A673 (cell line): Measurements from ENCODE around the gene FUT8. TPM values are rescaled to one million over a fixed set of nuclear protein-coding genes. Genes with fewer than 3 reads are reported as not detected.

Experiments
- BruUV-seq: library from RNA; stranded (reverse); fragments of 400-500 nt; replicated peaks from 2 replicates; lab custom pipeline; 2021; lab: Mats Ljungman, UMichigan
- CTCF ChIA-PET: fragments of 300-600 bp; sonication (Branson Sonifier 250); formaldehyde crosslinking; loops from one replicate; lab custom pipeline; 2022; ENCODE audit warnings: antibody characterized with exemption; lab: Charles Lee
- POLR2A ChIA-PET: fragments of 300-600 bp; sonication (Branson Sonifier 250); formaldehyde crosslinking; loops from one replicate; lab custom pipeline; 2022; ENCODE audit warnings: antibody characterized with exemption; ENCODE audit not compliant: low non-redundant PET; lab: Charles Lee
- DNase-seq: peaks from one replicate; pipeline ENCODE4 v3.0.0-alpha.2; 2015; ENCODE audit warnings: low spot score
- H3K27ac ChIP-seq: fragments of 200-600 bp; sonication (generic); 2 replicates; pipeline ENCODE4 v1.5.1; 2016; ENCODE audit warnings: mixed run types, low read depth, mild to moderate bottlenecking, mixed read lengths, antibody characterized with exemption, low read length; ENCODE audit not compliant: poor library complexity, severe bottlenecking
- H3K27me3 ChIP-seq: fragments of 200-600 bp; sonication (generic); replicated peaks from 2 replicates; pipeline ENCODE4 v1.6.1; 2017; ENCODE audit warnings: mixed run types, low read depth, mild to moderate bottlenecking, mixed read lengths, antibody characterized with exemption, low read length; ENCODE audit not compliant: insufficient read depth, poor library complexity
- H3K36me3 ChIP-seq: fragments of 200-600 bp; sonication (generic); 2 replicates; pipeline ENCODE4 v1.6.1; 2016; ENCODE audit warnings: mixed run types, mild to moderate bottlenecking, mixed read lengths, antibody characterized with exemption, low read length; ENCODE audit not compliant: insufficient read depth, poor library complexity, severe bottlenecking
- H3K4me1 ChIP-seq: fragments of 200-600 bp; sonication (generic); 2 replicates; pipeline ENCODE4 v1.6.1; 2017; ENCODE audit warnings: mixed run types, mild to moderate bottlenecking, mixed read lengths, antibody characterized with exemption, low read length; ENCODE audit not compliant: insufficient read depth, poor library complexity, severe bottlenecking
- H3K4me3 ChIP-seq: fragments of 200-600 bp; sonication (generic); 2 replicates; pipeline ENCODE4 v1.5.1; 2016; ENCODE audit warnings: low read depth, mixed run types, mild to moderate bottlenecking, mixed read lengths, low read length; ENCODE audit not compliant: poor library complexity, severe bottlenecking
- H3K9me3 ChIP-seq: fragments of 200-600 bp; sonication (generic); 2 replicates; pipeline ENCODE4 v1.6.1; 2016; ENCODE audit warnings: mixed run types, low read depth, mild to moderate bottlenecking, mixed read lengths, antibody characterized with exemption, low read length; ENCODE audit not compliant: poor library complexity, severe bottlenecking
- CTCF ChIP-seq: fragments of 300-800, 200-600 bp; sonication (generic); conservative IDR thresholded peaks from 2 replicates; pipeline ENCODE4 v1.5.1; 2017; ENCODE audit warnings: low read depth, mild to moderate bottlenecking, antibody characterized with exemption, low read length, moderate library complexity, mixed read lengths
- EZH2 ChIP-seq: fragments of 200-600 bp; sonication (generic); IDR thresholded peaks from 2 replicates; pipeline ENCODE4 v1.6.1; 2017; ENCODE audit warnings: borderline replicate concordance, low read depth, mild to moderate bottlenecking, mixed read lengths, antibody characterized with exemption, low read length; ENCODE audit not compliant: poor library complexity, severe bottlenecking
- intact Hi-C: fragments of 100-400 bp; cut with micrococcal nuclease; formaldehyde crosslinking; loops from one replicate; pipeline ENCODE4 v1.10.0; 2022; ENCODE audit not compliant: unreplicated experiment
- total RNA-seq: library from RNA; stranded (reverse); gene quantifications from 2 replicates; pipeline ENCODE4 v1.2.3, GENCODE V29; 2021

The FUT8 gene
- total RNA-seq, 1 experiment from 2014 or later: 11.0 TPM

- TF ChIP-seq EZH2 (no peak), CTCF (no peak)
- no peak overlapping the region for H3K4me3 ChIP-seq
- ChIA-PET CTCF (no interaction called here), POLR2A (no interaction called here)
- no peak for DNase-seq
- H3K36me3 ChIP-seq: no peaks in the 10 kb centered on the region
- no peaks in the 10 kb centered on the region for H3K9me3 ChIP-seq
- no peaks in the 10 kb centered on the region for H3K4me1 ChIP-seq
- intact Hi-C loops: no loop called here
- H3K27ac ChIP-seq: no peak overlapping the region
- BruUV-seq: no TSS peak
- H3K27me3 ChIP-seq: no peaks in the 10 kb centered on the region
Observed at GRCh38 chr14:65751510-65751909, 339.0 kb downstream of the FUT8 start.

DNA sequence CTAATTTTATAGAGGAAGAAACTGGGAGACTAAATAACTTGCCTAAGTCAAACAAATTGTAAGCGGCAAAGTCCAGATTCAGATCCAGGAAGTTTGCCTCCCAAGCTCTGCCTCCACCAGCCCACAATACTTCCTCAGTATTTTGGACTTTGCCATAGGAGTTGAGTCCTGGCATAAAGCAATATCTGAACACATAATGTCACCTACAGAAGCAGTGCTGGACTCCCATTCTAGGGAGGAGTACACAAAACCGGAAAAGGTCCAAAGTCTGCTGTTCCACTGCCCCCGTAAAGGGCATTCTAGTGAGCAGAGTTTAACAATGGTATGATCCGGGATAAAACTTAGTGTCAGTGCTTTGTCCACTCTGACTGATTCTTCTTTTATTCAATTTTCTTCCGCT, 340.5 kb downstream of the FUT8 start:
- CTCF ChIA-PET: no interaction called here
- Histone ChIP-seq H3K36me3 (no peaks in the 10 kb centered on the region), H3K4me1 (no peaks in the 10 kb centered on the region), H3K9me3 (no peaks in the 10 kb centered on the region), H3K27me3 (no peaks in the 10 kb centered on the region), H3K4me3 (no peak overlapping the region), H3K27ac (no peak overlapping the region)
- intact Hi-C loops: no loop called here
- DNase-seq: no peak
- no TSS peak for BruUV-seq
- POLR2A ChIA-PET: interaction anchor here (0.6 kb wide), 1 partner anchor 493 kb away, joined by 3 read pairs; no protein-coding TSS in a partner anchor
- TF ChIP-seq EZH2: no peak
- no peak for TF ChIP-seq CTCF

DNA sequence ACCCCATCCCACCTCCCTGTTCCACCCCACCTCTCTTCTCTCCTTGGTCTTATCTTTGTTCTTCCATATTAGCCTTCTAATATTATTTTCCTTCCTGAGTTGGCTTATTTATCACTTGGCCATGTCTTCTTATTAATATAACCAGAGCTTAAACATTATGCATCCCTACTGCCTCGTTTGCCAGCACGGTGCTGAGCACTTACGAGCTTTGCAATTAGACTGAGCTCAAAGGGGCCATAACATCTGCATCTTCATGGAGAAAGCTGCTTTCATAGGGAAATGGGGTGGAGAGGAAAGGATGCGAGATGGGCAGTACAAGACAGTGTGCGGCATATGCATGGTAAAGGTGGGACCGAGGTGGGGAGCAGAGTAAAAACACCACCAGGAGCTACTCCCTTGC, 342.8 kb downstream of the FUT8 start:
- POLR2A ChIA-PET: no interaction called here
- H3K27ac ChIP-seq: no peak overlapping the region
- no peaks in the 10 kb centered on the region for H3K4me1 ChIP-seq
- CTCF ChIA-PET: no interaction called here
- H3K4me3 ChIP-seq: no peak overlapping the region
- TF ChIP-seq CTCF (no peak), EZH2 (no peak)
- H3K27me3 ChIP-seq: no peaks in the 10 kb centered on the region
- intact Hi-C loops: no loop called here
- DNase-seq: no peak
- no TSS peak for BruUV-seq
- H3K9me3 ChIP-seq: no peaks in the 10 kb centered on the region
- no peaks in the 10 kb centered on the region for H3K36me3 ChIP-seq
